ENCODE data around the gene PABPN1.

- TF ChIP-seq CTCF (conservative IDR thresholded peaks at IDR 0.05; ENCODE audit: low read length) = no peak
- no peak for TF ChIP-seq EZH2phosphoT487 (IDR thresholded peaks at IDR 0.05; ENCODE audit: borderline replicate concordance, low read depth, low read length)
Measured at GRCh38 chr14:23349156-23349845, 28.0 kb downstream of the PABPN1 start.
